A549 (cell line): ENCODE results near the gene MRPL51. TPM values are rescaled to one million over a fixed set of nuclear protein-coding genes. Genes with fewer than 3 reads are reported as not detected.
A peak's percentile ranks its signal among the peaks of the same experiment; 100 is the strongest.

Experiments
- ATAC-seq, 2 experiments: fragments of 200-7000 bp in 1 of 2; fragments of >200 bp in 1 of 2; cut with Nextera tagmentation in 1 of 2; cut with Tn5 transposase in 1 of 2; 3 replicates each; pipeline versions ENCODE4 v1.8.0 to v1.9.1; 2018 to 2020; ENCODE audit warnings: mild to moderate bottlenecking in 1 of 2, moderate library complexity in 1 of 2
- CTCF ChIA-PET: fragments of 300-600 bp; sonication (Branson Sonifier 250); formaldehyde crosslinking; extraction: SDS; loops from one replicate; lab custom pipeline; 2021; ENCODE audit warnings: antibody characterized with exemption, inconsistent platforms; lab: Yijun Ruan, JAX
- POLR2A ChIA-PET: fragments of 350-600 bp; formaldehyde crosslinking; extraction: SDS; loops from one replicate; lab custom pipeline; 2021; ENCODE audit warnings: antibody characterized with exemption, inconsistent platforms; lab: Yijun Ruan, JAX
- DNase-seq, 2 experiments: peaks; one replicate each; pipeline versions ENCODE4 v3.0.0 to v3.0.0-alpha.2; 2011 to 2016; ENCODE audit warnings: low read depth in 1 of 2, low spot score in 1 of 2
- FAIRE-seq: peaks from 2 replicates; lab custom pipeline; 2011; peaks lifted over from hg19 to GRCh38; lab: Jason Lieb, UNC
- H3K27ac ChIP-seq, 2 experiments: fragments of >200 bp; sonication (Bioruptor Twin); formaldehyde crosslinking; 3 replicates each; pipeline ENCODE4 v1.5.1; 2016 to 2017
- H3K4me1 ChIP-seq: fragments of >200 bp; sonication (Bioruptor Twin); formaldehyde crosslinking; 3 replicates; pipeline ENCODE4 v1.6.1; 2016
- H3K4me2 ChIP-seq: fragments of >200 bp; sonication (Bioruptor Twin); formaldehyde crosslinking; 3 replicates; pipeline ENCODE4 v1.6.1; 2016
- H3K4me3 ChIP-seq: fragments of >200 bp; sonication (Bioruptor Twin); formaldehyde crosslinking; 3 replicates; pipeline ENCODE4 v1.5.1; 2016
- H3K9me3 ChIP-seq: fragments of >200 bp; sonication (Bioruptor Twin); formaldehyde crosslinking; 3 replicates; pipeline ENCODE4 v1.6.1; 2016
- CBX2 ChIP-seq: fragments of 200-600 bp; sonication (generic); IDR thresholded peaks from 2 replicates; pipeline ENCODE4 v1.6.1; 2016; ENCODE audit warnings: low read depth, mild to moderate bottlenecking, borderline replicate concordance
- EP300 ChIP-seq, 2 experiments: fragments of >200 bp; sonication (Bioruptor Twin); formaldehyde crosslinking; IDR thresholded peaks; 2 replicates in 1 of 2; 3 replicates in 1 of 2; pipeline ENCODE4 v1.6.1; 2016 to 2017
- ESRRA ChIP-seq: fragments of 150-350 bp; IDR thresholded peaks from 2 replicates; pipeline ENCODE4 v1.6.1; 2014; ENCODE audit warnings: mild to moderate bottlenecking, low read length, borderline replicate concordance
- HOXB13 ChIP-seq: fragments of 250-450 bp; sonication (Bioruptor Pico); IDR thresholded peaks from 2 replicates; pipeline ENCODE4 v1.5.0; 2020; ENCODE audit warnings: low read depth, mild to moderate bottlenecking, moderate library complexity
- HOXB5 ChIP-seq: fragments of 250-450 bp; sonication (Bioruptor Pico); IDR thresholded peaks from 2 replicates; pipeline ENCODE4 v1.5.0; 2020; ENCODE audit warnings: mild to moderate bottlenecking, moderate library complexity
- MAZ ChIP-seq: fragments of 150-350 bp; IDR thresholded peaks from 2 replicates; pipeline ENCODE4 v1.6.1; 2014; ENCODE audit warnings: antibody characterized with exemption, low read depth, low read length, borderline replicate concordance
- NFE2L2 ChIP-seq: fragments of 150-350 bp; conservative IDR thresholded peaks from 2 replicates; pipeline ENCODE4 v1.6.1; 2014; ENCODE audit warnings: low read length
- NR3C1 ChIP-seq: fragments of >200 bp; sonication (Bioruptor Twin); formaldehyde crosslinking; IDR thresholded peaks from 3 replicates; pipeline ENCODE4 v1.6.1; 2017
- PHF8 ChIP-seq: fragments of 200-600 bp; sonication (generic); IDR thresholded peaks from 2 replicates; pipeline ENCODE4 v1.6.1; 2016; ENCODE audit warnings: low read depth, mild to moderate bottlenecking, antibody characterized with exemption, moderate library complexity, borderline replicate concordance
- POLR2A ChIP-seq: IDR thresholded peaks from 2 replicates; pipeline ENCODE4 v1.6.1; 2012; ENCODE audit warnings: mild to moderate bottlenecking, low read length
- TP53 ChIP-seq: fragments of 250-450 bp; sonication (Bioruptor Pico); IDR thresholded peaks from 2 replicates; pipeline ENCODE4 v1.5.0; 2021; ENCODE audit warnings: mild to moderate bottlenecking, moderate library complexity
- ZSCAN20 ChIP-seq: fragments of 250-450 bp; sonication (Bioruptor Pico); IDR thresholded peaks from 2 replicates; pipeline ENCODE4 v1.8.0; 2022; ENCODE audit warnings: mild to moderate bottlenecking, moderate library complexity
- WGBS: methylation state at CpG from one replicate; pipeline ENCODE4 v1.1.6; 2017; ENCODE audit errors: missing lambda C conversion rate; 5-methylcytosine and 5-hydroxymethylcytosine counted together
- polyA plus RNA-seq, 4 experiments: library from polyadenylated mRNA; depleted of rRNA in 3 of 4; stranded (reverse); fragments of >200 nt; fragmentation: RNase III in 1 of 4; extraction: RNeasy Plus Mini Kit Qiagen cat#74134 plus additional on column Dnase treatment in 1 of 4; gene quantifications; 2 replicates in 3 of 4; 3 replicates in 1 of 4; pipeline ENCODE4 v1.2.3, GENCODE V29; 2011 to 2017
- TF ChIP-seq, protein P1 (sequence below): fragments of >200 bp; sonication (Bioruptor Twin); formaldehyde crosslinking; IDR thresholded peaks from 3 replicates; pipeline ENCODE4 v1.5.1; 2016
- TF ChIP-seq, protein P2 (sequence below): IDR thresholded peaks from 2 replicates; pipeline ENCODE4 v1.6.1; 2012; ENCODE audit warnings: low read depth, borderline replicate concordance
- TF ChIP-seq, protein P3 (sequence below): fragments of 200-600 bp; sonication (generic); IDR thresholded peaks from 2 replicates; pipeline ENCODE4 v1.6.1; 2016; ENCODE audit warnings: antibody characterized with exemption, mild to moderate bottlenecking, moderate library complexity

The MRPL51 gene
- polyA plus RNA-seq, 2 of the 4 experiments (the other 2 are of a cell fraction) = 272 to 337 TPM

GRCh38 chr12:6452245-6452943 is 40.7 kb downstream of the MRPL51 start:
- H3K27ac ChIP-seq = peak overlapping the region; percentile 97
- peaks cover 21% of the 10 kb centered on the region for H3K4me1 ChIP-seq
- H3K4me2 ChIP-seq = peak overlapping the region; percentile 96
- H3K9me3 ChIP-seq = no peaks in the 10 kb centered on the region
- DNase-seq (no peak), FAIRE-seq (no peak), ATAC-seq (peak; percentile 68 to 72; a peak in 5 of 6 replicates)
- CTCF ChIA-PET = interaction anchor here (0.8 to 5.1 kb wide), 6 partner anchors 8 to 126 kb away, joined by 3 to 52 read pairs (median 6); partner anchors contain the start of gene CD27
- POLR2A ChIA-PET = interaction anchor here (0.9 to 2.8 kb wide), 3 partner anchors 9 to 18 kb away, joined by 3 to 14 read pairs (median 4); partner anchors contain the start of gene VAMP1
- WGBS = 46% methylated on average over 9 of the region's 9 CpGs
- peak; percentile 1; the same call in 1 of the 2 replicates for TF ChIP-seq POLR2A
- TF ChIP-seq ESRRA = peak; percentile 97
- TF ChIP-seq CBX2 = no peak
- H3K4me3 ChIP-seq = peak overlapping the region; percentile 39

- WGBS = 42% methylated on average over 24 of the region's 27 CpGs
- H3K4me3 ChIP-seq = peak within 1 kb of the TSS; percentile 39
These were observed 41.5 kb downstream of the MRPL51 start, which contains the start of gene TAPBPL for GRCh38 chr12:6451348-6452244. TSS of gene TAPBPL (plus strand) at chr12:6452042. CDS start at chr12:6452249, 207 bp downstream.

More at GRCh38 chr12:6451348-6452244, 41.5 kb downstream of the MRPL51 start, which contains the start of gene TAPBPL:
- Histone ChIP-seq H3K9me3 (no peaks in the 10 kb centered on the region), H3K4me1 (peaks cover 21% of the 10 kb centered on the region), H3K4me2 (peak within 1 kb of the TSS; percentile 96), H3K27ac (peak within 1 kb of the TSS; percentile 97)
- FAIRE-seq = no peak
- ATAC-seq = peak; percentile 75 to 78
- CTCF ChIA-PET = interaction anchor here (0.7 to 5.1 kb wide), 7 partner anchors 7 to 128 kb away, joined by 3 to 52 read pairs (median 5); partner anchors contain the start of gene CD27
- peak; percentile 47 to 62 for DNase-seq
- TF ChIP-seq EP300 (IDR thresholded peaks at IDR 0.05) (no peak), TP53 (CRISPR knock-in tag) (0 out of 2 replicates have a peak, but pooled peaks have one; percentile 18), ZSCAN20 (CRISPR knock-in tag) (no peak), NFE2L2 (no peak), HOXB13 (CRISPR knock-in tag) (no peak), NR3C1 (no peak), MAZ (no peak), HOXB5 (no peak), POLR2A (peak; percentile 22; the same call in 1 of the 2 replicates), PHF8 (no peak)
- TF ChIP-seq, protein P1, sequence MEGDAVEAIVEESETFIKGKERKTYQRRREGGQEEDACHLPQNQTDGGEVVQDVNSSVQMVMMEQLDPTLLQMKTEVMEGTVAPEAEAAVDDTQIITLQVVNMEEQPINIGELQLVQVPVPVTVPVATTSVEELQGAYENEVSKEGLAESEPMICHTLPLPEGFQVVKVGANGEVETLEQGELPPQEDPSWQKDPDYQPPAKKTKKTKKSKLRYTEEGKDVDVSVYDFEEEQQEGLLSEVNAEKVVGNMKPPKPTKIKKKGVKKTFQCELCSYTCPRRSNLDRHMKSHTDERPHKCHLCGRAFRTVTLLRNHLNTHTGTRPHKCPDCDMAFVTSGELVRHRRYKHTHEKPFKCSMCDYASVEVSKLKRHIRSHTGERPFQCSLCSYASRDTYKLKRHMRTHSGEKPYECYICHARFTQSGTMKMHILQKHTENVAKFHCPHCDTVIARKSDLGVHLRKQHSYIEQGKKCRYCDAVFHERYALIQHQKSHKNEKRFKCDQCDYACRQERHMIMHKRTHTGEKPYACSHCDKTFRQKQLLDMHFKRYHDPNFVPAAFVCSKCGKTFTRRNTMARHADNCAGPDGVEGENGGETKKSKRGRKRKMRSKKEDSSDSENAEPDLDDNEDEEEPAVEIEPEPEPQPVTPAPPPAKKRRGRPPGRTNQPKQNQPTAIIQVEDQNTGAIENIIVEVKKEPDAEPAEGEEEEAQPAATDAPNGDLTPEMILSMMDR = no peak
- TF ChIP-seq, protein P2, sequence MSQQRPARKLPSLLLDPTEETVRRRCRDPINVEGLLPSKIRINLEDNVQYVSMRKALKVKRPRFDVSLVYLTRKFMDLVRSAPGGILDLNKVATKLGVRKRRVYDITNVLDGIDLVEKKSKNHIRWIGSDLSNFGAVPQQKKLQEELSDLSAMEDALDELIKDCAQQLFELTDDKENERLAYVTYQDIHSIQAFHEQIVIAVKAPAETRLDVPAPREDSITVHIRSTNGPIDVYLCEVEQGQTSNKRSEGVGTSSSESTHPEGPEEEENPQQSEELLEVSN = no peak
- TF ChIP-seq, protein P3, sequence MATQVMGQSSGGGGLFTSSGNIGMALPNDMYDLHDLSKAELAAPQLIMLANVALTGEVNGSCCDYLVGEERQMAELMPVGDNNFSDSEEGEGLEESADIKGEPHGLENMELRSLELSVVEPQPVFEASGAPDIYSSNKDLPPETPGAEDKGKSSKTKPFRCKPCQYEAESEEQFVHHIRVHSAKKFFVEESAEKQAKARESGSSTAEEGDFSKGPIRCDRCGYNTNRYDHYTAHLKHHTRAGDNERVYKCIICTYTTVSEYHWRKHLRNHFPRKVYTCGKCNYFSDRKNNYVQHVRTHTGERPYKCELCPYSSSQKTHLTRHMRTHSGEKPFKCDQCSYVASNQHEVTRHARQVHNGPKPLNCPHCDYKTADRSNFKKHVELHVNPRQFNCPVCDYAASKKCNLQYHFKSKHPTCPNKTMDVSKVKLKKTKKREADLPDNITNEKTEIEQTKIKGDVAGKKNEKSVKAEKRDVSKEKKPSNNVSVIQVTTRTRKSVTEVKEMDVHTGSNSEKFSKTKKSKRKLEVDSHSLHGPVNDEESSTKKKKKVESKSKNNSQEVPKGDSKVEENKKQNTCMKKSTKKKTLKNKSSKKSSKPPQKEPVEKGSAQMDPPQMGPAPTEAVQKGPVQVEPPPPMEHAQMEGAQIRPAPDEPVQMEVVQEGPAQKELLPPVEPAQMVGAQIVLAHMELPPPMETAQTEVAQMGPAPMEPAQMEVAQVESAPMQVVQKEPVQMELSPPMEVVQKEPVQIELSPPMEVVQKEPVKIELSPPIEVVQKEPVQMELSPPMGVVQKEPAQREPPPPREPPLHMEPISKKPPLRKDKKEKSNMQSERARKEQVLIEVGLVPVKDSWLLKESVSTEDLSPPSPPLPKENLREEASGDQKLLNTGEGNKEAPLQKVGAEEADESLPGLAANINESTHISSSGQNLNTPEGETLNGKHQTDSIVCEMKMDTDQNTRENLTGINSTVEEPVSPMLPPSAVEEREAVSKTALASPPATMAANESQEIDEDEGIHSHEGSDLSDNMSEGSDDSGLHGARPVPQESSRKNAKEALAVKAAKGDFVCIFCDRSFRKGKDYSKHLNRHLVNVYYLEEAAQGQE = no peak
- POLR2A ChIA-PET = interaction anchor here (0.9 to 2.8 kb wide), 3 partner anchors 10 to 19 kb away, joined by 3 to 14 read pairs (median 4); partner anchors contain the start of gene VAMP1
